A549 (cell line): ENCODE results near the gene PABPC3. TPM values are rescaled to one million over a fixed set of nuclear protein-coding genes. Genes with fewer than 3 reads are reported as not detected.

Experiments used
- ATAC-seq, 2 experiments: fragments of 200-7000 bp in 1 of 2; fragments of >200 bp in 1 of 2; cut with Nextera tagmentation in 1 of 2; cut with Tn5 transposase in 1 of 2; 3 replicates each; pipeline versions ENCODE4 v1.8.0 to v1.9.1; 2018 to 2020; ENCODE audit warnings: mild to moderate bottlenecking in 1 of 2, moderate library complexity in 1 of 2
- CTCF ChIA-PET: fragments of 300-600 bp; sonication (Branson Sonifier 250); formaldehyde crosslinking; extraction: SDS; loops from one replicate; lab custom pipeline; 2021; ENCODE audit warnings: antibody characterized with exemption, inconsistent platforms; lab: Yijun Ruan, JAX
- POLR2A ChIA-PET: fragments of 350-600 bp; formaldehyde crosslinking; extraction: SDS; loops from one replicate; lab custom pipeline; 2021; ENCODE audit warnings: antibody characterized with exemption, inconsistent platforms; lab: Yijun Ruan, JAX
- DNase-seq, 2 experiments: peaks; one replicate each; pipeline versions ENCODE4 v3.0.0 to v3.0.0-alpha.2; 2011 to 2016; ENCODE audit warnings: low read depth in 1 of 2, low spot score in 1 of 2
- FAIRE-seq: peaks from 2 replicates; lab custom pipeline; 2011; peaks lifted over from hg19 to GRCh38; lab: Jason Lieb, UNC
- H3K27ac ChIP-seq, 2 experiments: fragments of >200 bp; sonication (Bioruptor Twin); formaldehyde crosslinking; 3 replicates each; pipeline ENCODE4 v1.5.1; 2016 to 2017
- H3K4me1 ChIP-seq: fragments of >200 bp; sonication (Bioruptor Twin); formaldehyde crosslinking; 3 replicates; pipeline ENCODE4 v1.6.1; 2016
- H3K4me2 ChIP-seq: fragments of >200 bp; sonication (Bioruptor Twin); formaldehyde crosslinking; 3 replicates; pipeline ENCODE4 v1.6.1; 2016
- H3K4me3 ChIP-seq: fragments of >200 bp; sonication (Bioruptor Twin); formaldehyde crosslinking; 3 replicates; pipeline ENCODE4 v1.5.1; 2016
- H3K9me3 ChIP-seq: fragments of >200 bp; sonication (Bioruptor Twin); formaldehyde crosslinking; 3 replicates; pipeline ENCODE4 v1.6.1; 2016
- ATOH8 ChIP-seq: fragments of 250-450 bp; sonication (Bioruptor Pico); IDR thresholded peaks from 2 replicates; pipeline ENCODE4 v1.5.0; 2020; ENCODE audit warnings: low read depth, mild to moderate bottlenecking, moderate library complexity
- CHD2 ChIP-seq: fragments of 150-350 bp; IDR thresholded peaks from 2 replicates; pipeline ENCODE4 v1.6.1; 2014; ENCODE audit warnings: low read length; ENCODE audit not compliant: partially characterized antibody
- CHD4 ChIP-seq: fragments of 200-600 bp; sonication (generic); IDR thresholded peaks from 2 replicates; pipeline ENCODE4 v1.6.1; 2016; ENCODE audit warnings: antibody characterized with exemption, mild to moderate bottlenecking, borderline replicate concordance
- CTCF ChIP-seq: fragments of >200 bp; sonication (Bioruptor Twin); formaldehyde crosslinking; IDR thresholded peaks from 3 replicates; pipeline ENCODE4 v1.5.1; 2016
- EHF ChIP-seq: fragments of 250-450 bp; sonication (Bioruptor Pico); IDR thresholded peaks from 2 replicates; pipeline ENCODE4 v1.5.0; 2020; ENCODE audit warnings: mild to moderate bottlenecking
- EHMT2 ChIP-seq: fragments of 200-600 bp; sonication (generic); IDR thresholded peaks from 2 replicates; pipeline ENCODE4 v1.6.1; 2016; ENCODE audit warnings: antibody characterized with exemption, low read depth, mild to moderate bottlenecking, moderate library complexity
- ESRRA ChIP-seq: fragments of 150-350 bp; IDR thresholded peaks from 2 replicates; pipeline ENCODE4 v1.6.1; 2014; ENCODE audit warnings: mild to moderate bottlenecking, low read length, borderline replicate concordance
- FOXS1 ChIP-seq: fragments of 250-450 bp; sonication (Bioruptor Pico); IDR thresholded peaks from 2 replicates; pipeline ENCODE4 v1.5.0; 2020; ENCODE audit warnings: mild to moderate bottlenecking, moderate library complexity
- HES2 ChIP-seq: fragments of >200 bp; sonication (Bioruptor Twin); formaldehyde crosslinking; IDR thresholded peaks from 2 replicates; pipeline ENCODE4 v1.6.1; 2016
- HMGXB4 ChIP-seq: fragments of 250-450 bp; sonication (Bioruptor Pico); IDR thresholded peaks from 2 replicates; pipeline ENCODE4 v1.5.0; 2021; ENCODE audit warnings: mild to moderate bottlenecking, moderate library complexity, borderline replicate concordance
- KDM5A ChIP-seq: fragments of 200-600 bp; sonication (generic); IDR thresholded peaks from 2 replicates; pipeline ENCODE4 v1.6.1; 2016; ENCODE audit warnings: antibody characterized with exemption, mild to moderate bottlenecking
- MYC ChIP-seq: IDR thresholded peaks from 2 replicates; pipeline ENCODE4 v1.6.1; 2012; ENCODE audit warnings: mild to moderate bottlenecking, inconsistent platforms, low read length, improper control_type of control experiment, borderline replicate concordance
- NPAS2 ChIP-seq: fragments of 250-450 bp; sonication (Bioruptor Pico); IDR thresholded peaks from 2 replicates; pipeline ENCODE4 v1.8.0; 2022; ENCODE audit warnings: mild to moderate bottlenecking, moderate library complexity, borderline replicate concordance
- PBX3 ChIP-seq: IDR thresholded peaks from 2 replicates; pipeline ENCODE4 v1.6.1; 2012
- REST ChIP-seq: fragments of 200-600 bp; sonication (generic); IDR thresholded peaks from 2 replicates; pipeline ENCODE4 v1.6.1; 2016; ENCODE audit warnings: antibody characterized with exemption, mild to moderate bottlenecking, moderate library complexity
- TFCP2L1 ChIP-seq: fragments of 250-450 bp; sonication (Bioruptor Pico); IDR thresholded peaks from 2 replicates; pipeline ENCODE4 v1.5.0; 2021; ENCODE audit warnings: mild to moderate bottlenecking
- ZFP36 ChIP-seq: fragments of 450-650 bp; IDR thresholded peaks from 2 replicates; pipeline ENCODE4 v1.6.1; 2014; ENCODE audit warnings: borderline replicate concordance; ENCODE audit not compliant: partially characterized antibody
- ZSCAN20 ChIP-seq: fragments of 250-450 bp; sonication (Bioruptor Pico); IDR thresholded peaks from 2 replicates; pipeline ENCODE4 v1.8.0; 2022; ENCODE audit warnings: mild to moderate bottlenecking, moderate library complexity
- WGBS: methylation state at CpG from one replicate; pipeline ENCODE4 v1.1.6; 2017; ENCODE audit errors: missing lambda C conversion rate; 5-methylcytosine and 5-hydroxymethylcytosine counted together
- polyA plus RNA-seq, 4 experiments: library from polyadenylated mRNA; depleted of rRNA in 3 of 4; stranded (reverse); fragments of >200 nt; fragmentation: RNase III in 1 of 4; extraction: RNeasy Plus Mini Kit Qiagen cat#74134 plus additional on column Dnase treatment in 1 of 4; gene quantifications; 2 replicates in 3 of 4; 3 replicates in 1 of 4; pipeline ENCODE4 v1.2.3, GENCODE V29; 2011 to 2017

The PABPC3 gene
- polyA plus RNA-seq, 2 of the 4 experiments (the other 2 are of a cell fraction), result 0.22 to 0.39 TPM

- DNase-seq (no peak), FAIRE-seq (no peak), ATAC-seq (no peak)
- Histone ChIP-seq H3K4me1 (no peaks in the 10 kb centered on the region), H3K9me3 (no peaks in the 10 kb centered on the region), H3K4me3 (no peak overlapping the region), H3K4me2 (no peak overlapping the region), H3K27ac (no peak overlapping the region)
- TF ChIP-seq HMGXB4 (no peak), PBX3 (no peak), CHD4 (no peak), ZSCAN20 (CRISPR knock-in tag) (no peak), EHMT2 (no peak), FOXS1 (no peak), ZFP36 (no peak), ATOH8 (no peak), CHD2 (no peak), TFCP2L1 (CRISPR knock-in tag) (no peak), NPAS2 (no peak)
- 38% methylated on average over 7 of the region's 7 CpGs for WGBS
- CTCF ChIA-PET, result interaction anchor here (1.1 kb wide), 1 partner anchor 43 kb away, joined by 3 read pairs; no protein-coding TSS in a partner anchor
- POLR2A ChIA-PET, result no interaction called here
Measured at GRCh38 chr13:25059958-25060357, 36.0 kb upstream of the PABPC3 start.

GRCh38 chr13:25062479-25062878 lies 33.5 kb upstream of the PABPC3 start:
- ATAC-seq (0 out of 6 replicates have a peak, but pooled peaks of 1 of the 2 experiments have one; percentile 33), FAIRE-seq (no peak), DNase-seq (peak in 1 of 2 experiments; percentile 12)
- Histone ChIP-seq H3K4me1 (no peaks in the 10 kb centered on the region), H3K4me3 (no peak overlapping the region)
- TF ChIP-seq REST, result no peak
- no peak for TF ChIP-seq TFCP2L1 (CRISPR knock-in tag)
- no peak for TF ChIP-seq KDM5A
- TF ChIP-seq EHF (CRISPR knock-in tag), result no peak
- TF ChIP-seq HES2, result no peak
- no peak for TF ChIP-seq MYC
- TF ChIP-seq CHD2, result no peak
- TF ChIP-seq CTCF, result peak; percentile 15; the same call in 1 of the 3 replicates
- no peak for TF ChIP-seq ESRRA
- TF ChIP-seq, all 56 proteins: peak for 1
- POLR2A ChIA-PET, result no interaction called here
- no peak overlapping the region for H3K27ac ChIP-seq
- no peaks in the 10 kb centered on the region for H3K9me3 ChIP-seq
- H3K4me2 ChIP-seq, result no peak overlapping the region
- CTCF ChIA-PET, result interaction anchor here (0.5 to 2.1 kb wide), 3 partner anchors 22 to 330 kb away, joined by 3 to 4 read pairs (median 4); no protein-coding TSS in a partner anchor
- 19% methylated on average over 5 of the region's 5 CpGs for WGBS
